SKM-1 (cell line): Measurements from ENCODE around the gene TF.

Experiments
- DNase-seq: peaks from one replicate; lab custom pipeline; 2025; ENCODE audit not compliant: unreplicated experiment; lab: John Stamatoyannopoulos, UW

The TF gene

GRCh38 chr3:133746712-133747066 lies 496 bp downstream of the TF start:
- DNase-seq: no peak

DNA sequence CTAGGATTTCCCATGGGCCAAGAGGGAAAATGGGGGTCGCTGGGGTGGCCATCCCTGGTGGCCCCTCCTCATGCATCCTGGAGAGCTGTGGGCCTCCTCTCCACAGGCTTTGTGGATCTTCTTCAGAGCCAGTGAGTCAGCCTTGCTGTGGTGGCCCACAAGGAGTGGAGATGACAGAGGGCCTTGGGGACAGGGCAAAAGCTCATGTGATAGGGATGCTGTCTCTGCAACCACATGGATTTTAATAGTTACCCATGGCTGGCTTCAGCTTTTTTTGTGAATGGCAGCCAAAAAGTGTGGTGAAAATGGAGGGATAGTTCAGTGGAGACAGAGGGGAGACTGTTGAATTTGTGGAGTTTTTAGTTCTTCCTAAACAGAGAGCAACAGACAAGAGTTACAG lies 1.2 kb downstream of the TF start:
- DNase-seq: no peak

DNA sequence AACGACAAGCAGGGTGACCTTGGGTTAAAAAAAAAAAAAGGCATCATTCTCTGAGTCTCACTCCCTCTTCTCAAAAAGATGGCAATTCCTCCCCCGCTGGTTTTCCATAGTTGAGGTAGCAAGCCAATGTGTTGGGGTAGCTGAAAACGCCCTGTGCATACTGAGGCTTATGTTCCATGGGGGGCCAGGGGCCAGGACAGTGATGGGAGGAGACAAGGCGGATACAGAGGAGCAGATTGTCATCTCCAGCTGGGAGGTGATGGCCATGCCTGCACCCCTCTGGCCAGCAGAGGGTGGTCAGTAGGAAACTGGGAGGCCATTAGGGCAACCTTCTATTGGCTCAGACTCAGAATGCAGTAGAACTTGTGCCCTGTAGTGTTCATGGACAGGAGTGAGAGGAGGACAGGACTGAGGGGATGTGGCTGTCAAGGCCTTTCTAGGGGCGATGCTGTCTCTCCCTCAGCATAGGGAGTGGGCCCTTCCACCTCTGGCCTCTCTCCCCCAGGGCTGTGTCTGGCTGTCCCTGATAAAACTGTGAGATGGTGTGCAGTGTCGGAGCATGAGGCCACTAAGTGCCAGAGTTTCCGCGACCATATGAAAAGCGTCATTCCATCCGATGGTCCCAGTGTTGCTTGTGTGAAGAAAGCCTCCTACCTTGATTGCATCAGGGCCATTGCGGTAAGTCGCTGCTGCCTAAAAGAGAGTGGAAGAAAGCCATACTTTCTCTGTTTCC lies 1.9 kb downstream of the TF start:
- DNase-seq: no peak

DNA sequence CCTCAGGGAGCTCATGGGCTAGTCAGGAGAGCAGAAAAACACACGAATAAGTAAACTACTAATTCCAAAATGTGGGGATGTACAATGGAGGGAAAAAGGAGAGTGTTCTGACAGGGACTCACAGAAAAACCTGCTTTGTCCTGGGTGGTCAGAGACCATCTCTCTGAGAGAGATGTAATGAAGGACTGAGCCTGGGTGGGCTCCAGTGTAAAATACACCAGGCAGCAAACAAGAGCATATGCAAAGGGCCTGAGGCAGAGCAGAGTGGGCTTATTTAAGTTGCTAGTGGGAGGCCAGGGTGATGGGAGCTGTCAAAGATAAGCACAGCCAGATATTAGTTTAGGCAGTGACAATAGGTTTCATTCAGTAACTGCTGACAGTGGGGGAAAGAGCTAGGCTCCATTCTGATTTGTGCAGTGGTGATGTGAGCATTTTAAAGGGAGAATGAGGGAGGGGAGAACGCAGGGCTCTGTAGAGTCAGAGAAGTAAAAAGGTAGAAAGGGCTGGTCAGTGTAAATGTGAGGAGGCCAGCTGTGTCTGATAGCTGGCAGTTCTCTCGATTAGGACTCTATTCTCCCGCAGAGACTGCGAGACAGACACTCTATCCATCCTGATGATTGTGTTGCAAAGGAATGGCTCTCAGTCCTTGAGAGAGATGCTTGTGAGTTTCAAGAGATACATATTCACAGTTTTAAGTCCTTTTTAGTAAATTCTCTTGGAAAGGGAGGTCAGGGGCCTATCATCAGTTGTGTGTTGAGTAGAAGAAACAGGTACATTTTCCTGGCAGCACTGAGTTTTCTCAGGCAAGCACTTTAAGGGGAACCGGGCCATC lies 3.5 kb downstream of the TF start:
- no peak for DNase-seq

DNA sequence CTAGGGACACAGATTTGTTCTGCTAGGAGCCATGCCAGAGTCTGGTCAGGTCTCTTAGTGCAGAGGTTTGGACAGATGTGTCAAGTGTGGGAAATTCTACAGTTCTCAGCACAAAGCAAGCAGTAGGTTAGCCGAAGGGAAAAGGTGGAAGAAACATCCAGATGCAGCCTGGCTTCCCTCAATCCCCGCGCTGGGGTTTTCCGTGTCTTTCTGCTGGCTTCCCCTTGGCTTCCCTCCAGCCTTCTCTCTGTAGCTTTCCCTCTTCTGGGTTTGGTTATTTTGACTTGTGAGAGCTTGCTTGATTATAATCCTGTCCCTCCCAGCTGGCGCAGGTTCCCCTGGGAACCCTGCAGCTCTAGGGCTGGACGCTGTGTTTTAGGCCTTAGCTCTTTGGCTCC lies 4.1 kb downstream of the TF start:
- DNase-seq: no peak

DNA sequence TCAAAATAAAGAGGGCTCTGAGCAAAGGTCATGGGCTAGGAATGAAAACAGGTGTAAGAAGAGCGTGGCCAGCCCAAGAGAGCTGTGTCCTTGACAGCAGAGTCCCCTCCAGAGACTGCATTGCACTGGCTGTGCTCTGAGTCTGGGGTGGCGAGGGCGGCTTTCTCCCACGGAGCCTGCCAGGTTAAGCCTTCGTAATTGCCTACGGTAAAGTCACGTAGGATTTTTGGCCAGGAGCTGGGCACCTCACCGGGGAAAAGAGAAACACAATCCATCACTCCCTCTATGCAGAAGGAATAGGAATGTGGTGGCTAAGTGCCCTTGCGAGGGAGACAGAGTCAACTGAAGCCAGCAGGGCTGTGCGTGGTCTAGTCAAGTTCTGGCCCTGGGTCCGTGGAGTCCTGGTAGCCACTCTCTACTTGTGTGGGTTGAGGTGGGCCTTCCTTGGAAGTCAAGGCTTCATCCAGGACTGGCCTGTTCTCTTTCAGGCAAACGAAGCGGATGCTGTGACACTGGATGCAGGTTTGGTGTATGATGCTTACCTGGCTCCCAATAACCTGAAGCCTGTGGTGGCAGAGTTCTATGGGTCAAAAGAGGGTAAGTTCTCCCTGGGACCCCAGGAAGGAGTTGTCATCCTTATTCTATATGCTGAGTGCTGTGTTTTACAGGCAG lies 7.0 kb downstream of the TF start:
- no peak for DNase-seq

DNA sequence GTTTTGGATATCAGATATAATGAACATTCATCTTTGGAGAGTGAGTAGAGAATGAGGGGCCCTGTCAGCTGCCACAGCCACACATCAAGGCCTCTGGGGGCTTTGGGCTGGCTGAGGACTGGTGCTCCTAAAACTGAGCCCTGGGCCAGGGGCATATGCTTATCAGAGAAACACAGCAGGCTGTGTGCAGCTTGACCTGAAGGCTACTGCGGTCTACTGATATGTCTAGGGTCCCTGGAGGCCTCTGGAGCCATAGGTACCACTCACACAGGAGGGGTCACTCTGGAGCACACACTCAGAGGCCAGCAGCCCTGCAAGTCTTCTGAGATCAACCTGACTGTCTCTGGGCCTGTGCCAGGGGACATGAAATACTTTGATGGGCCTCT lies 7.6 kb downstream of the TF start:
- no peak for DNase-seq

- DNase-seq: no peak
Measured at GRCh38 chr3:133754455-133754854, 8.3 kb downstream of the TF start.

DNA sequence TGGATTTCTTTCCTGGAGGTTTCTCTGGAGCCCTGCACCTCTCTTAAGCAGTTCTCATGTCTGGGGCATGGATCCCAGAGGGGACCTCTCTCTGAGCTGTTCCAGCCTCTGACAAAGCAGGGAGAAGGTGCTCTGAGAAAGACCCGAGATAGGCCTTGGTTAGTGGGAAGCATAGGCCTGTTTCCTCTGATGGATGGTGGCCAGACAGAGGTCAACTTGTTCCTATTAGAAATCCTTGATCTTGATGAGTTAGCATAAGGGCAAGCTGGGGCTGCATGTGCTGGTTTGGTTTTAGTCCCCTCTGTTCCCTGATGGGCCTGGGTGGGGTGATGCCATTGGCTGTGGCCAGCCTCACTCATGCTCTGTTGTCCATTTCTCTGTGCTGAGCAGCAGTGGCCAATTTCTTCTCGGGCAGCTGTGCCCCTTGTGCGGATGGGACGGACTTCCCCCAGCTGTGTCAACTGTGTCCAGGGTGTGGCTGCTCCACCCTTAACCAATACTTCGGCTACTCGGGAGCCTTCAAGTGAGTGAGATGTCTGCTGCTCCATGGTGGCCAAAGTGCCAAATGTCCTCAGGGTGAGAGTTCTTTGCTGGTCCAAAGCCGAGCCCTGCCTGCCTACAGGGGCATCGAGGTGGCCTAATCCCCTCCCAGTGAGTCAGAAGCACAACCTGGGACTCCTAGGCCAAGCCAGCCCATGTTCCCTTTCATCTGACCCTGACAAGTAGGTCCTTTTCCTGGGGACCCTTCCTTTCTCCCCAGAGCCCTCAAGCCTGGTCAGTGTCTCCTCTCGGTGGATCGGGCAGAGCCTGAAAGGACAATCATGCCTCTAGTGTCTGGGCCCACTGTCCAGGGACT lies 9.0 kb downstream of the TF start:
- no peak for DNase-seq

- no peak for DNase-seq
Measured at GRCh38 chr3:133756716-133757694, 10.8 kb downstream of the TF start.

DNA sequence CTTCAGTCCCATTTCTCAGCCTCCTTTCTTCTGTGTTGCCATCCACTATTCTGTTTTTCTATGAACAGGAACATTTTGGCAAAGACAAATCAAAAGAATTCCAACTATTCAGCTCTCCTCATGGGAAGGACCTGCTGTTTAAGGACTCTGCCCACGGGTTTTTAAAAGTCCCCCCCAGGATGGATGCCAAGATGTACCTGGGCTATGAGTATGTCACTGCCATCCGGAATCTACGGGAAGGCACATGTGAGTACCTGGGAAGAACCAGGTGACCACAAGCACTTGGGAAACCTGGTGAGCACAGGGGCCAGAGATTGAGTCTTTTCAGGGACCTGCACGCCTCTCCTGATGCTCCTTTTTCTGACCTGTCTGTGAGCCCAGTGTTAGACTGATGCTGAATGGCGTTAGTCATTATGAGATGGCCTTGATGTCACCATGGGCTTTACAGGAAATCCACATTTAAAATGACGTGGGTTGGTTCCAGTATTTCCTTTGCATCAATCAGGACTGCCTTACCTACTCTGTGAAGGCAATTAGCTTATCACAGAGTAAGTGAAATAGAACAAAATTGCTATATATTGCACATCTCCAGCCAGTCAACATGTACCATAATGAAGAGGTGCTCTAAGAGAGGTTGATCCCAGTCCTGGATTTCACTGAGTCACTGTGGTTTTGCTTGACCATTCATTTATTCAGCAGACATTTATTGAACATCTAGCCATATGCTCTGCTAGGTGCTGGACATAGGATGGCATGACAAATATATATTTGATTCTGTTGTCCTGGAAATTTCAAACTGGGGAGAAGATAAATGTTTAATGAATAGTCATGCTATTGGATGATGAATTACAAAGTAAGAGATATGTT lies 11.7 kb downstream of the TF start:
- no peak for DNase-seq

DNA sequence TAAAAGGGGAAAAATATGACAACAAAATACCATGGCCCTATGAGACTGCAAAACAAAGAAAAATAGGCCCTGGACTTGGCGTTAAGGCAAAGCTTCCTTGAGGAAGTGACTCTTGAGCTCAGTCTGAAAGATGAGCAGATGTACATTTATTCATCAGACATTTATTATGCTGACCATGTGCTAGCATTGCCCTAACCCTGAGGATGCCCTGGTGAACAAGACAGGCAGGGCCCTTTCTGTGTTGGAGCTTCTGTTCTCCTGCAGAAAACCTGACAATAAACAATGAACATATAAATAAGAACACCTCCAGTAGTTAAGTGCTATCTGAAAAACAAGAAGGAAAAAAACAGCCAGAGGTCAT lies 12.4 kb downstream of the TF start:
- no peak for DNase-seq

DNA sequence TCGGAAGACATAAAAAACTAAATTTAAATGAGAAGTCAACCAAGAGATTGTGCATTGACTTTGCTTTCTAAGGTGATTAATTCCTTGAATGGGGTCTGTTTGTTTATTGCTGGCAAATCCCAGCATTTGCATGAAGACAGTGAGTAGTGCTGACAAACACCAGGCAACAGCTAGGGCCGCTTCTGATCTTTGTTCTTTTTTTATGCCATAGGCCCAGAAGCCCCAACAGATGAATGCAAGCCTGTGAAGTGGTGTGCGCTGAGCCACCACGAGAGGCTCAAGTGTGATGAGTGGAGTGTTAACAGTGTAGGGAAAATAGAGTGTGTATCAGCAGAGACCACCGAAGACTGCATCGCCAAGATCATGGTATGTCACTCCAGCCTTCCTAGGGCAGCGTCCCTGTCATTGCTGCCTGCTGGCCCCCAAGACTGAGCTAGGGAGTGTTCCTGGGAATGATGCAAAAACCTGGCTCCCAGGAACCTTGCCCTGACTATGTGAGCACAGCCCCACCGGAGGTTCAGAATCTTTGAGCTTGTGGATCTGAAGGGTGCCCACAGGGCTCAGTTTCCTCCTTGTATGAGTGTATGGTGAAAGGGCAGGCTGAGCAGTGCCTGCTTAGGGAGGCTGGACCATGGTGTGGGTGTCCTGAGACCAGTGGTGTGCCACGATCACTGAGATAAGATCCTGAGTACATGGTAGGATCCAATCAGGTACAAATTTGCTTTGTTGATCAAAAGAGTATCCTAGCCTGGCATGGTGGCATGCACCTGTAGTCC lies 13.0 kb downstream of the TF start:
- DNase-seq: no peak

DNA sequence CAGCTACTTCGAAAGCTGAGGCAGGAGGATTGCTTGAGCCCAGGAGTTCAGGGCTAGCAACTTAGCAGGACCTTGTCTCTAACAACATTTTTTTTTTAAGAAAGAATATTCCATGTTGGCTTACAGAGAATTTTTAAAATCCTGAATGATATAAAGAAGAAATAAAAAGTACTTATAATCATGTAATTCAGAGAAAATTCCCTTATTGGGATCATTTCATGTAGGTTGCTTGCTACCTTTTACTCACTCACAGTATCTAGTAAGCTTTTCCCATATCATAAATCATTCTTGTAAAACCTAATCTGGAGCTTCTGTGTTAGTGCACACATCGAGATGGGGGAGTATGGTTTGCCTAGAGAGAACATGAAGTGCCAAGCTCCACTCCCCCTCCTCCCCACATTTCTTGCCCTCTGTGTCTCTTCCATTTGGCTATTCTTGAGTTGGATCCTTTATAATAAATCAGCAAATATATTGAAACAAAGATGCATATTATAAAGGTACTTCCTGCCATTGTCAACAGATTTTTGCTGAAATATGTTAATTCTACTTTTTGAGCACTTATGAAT lies 13.6 kb downstream of the TF start:
- no peak for DNase-seq

- DNase-seq: no peak
Measured at GRCh38 chr3:133760916-133761315, 14.7 kb downstream of the TF start.

- DNase-seq: no peak
Measured at GRCh38 chr3:133761605-133762484, 15.7 kb downstream of the TF start.

DNA sequence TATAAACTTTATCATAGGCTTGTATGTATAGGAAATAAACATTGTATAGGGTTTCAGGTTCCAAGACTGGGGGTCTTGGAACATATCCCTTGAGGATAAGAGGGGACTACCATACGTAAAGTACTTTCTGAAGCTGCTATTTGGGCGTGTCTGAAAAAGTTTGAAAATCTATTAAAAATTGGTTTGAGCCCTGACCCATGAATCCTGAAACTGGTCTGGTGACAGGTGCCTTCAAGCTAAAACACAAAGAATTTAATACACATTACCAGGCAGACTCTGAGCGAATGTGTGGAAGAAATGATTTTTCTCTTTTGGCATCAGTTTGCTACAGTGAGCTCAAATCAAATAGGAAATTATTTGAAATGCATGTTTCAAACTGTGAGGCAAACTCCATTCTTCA lies 16.3 kb downstream of the TF start:
- DNase-seq: no peak
